CD4-positive, alpha-beta T cell treated with Interleukin-4 for 4 hours (primary cell): ENCODE results near the gene SERPINA7.
"Not testable (repeated sequence)": the region's sequence is repeated elsewhere in the genome, so short reads cannot be mapped to it uniquely, and the experiment has no call there.

Experiments used
- DNase-seq: peaks from one replicate; pipeline ENCODE4 v3.0.0-alpha.2; 2020

The SERPINA7 gene

GRCh38 chrX:106038625-106039024 lies at the start of gene SERPINA7:
SERPINA7 (minus strand) TSS chrX:106038727; CDS start chrX:106037058, 1,669 bp downstream.
- DNase-seq, result no peak

- no peak for DNase-seq
Measured at GRCh38 chrX:106069048-106069447, 30.5 kb upstream of the SERPINA7 start.

- no peak for DNase-seq
Measured at GRCh38 chrX:106050054-106050453, 11.5 kb upstream of the SERPINA7 start.

GRCh38 chrX:106042296-106042695 lies 3.8 kb upstream of the SERPINA7 start:
- DNase-seq, result no peak

GRCh38 chrX:106040861-106041260 lies 2.3 kb upstream of the SERPINA7 start:
- DNase-seq, result no peak

GRCh38 chrX:106039920-106040319 lies 1.4 kb upstream of the SERPINA7 start:
- DNase-seq, result no peak

GRCh38 chrX:106037835-106038473 lies 573 bp downstream of the SERPINA7 start:
- DNase-seq, result no peak

GRCh38 chrX:106036716-106037115 lies 1.8 kb downstream of the SERPINA7 start:
- DNase-seq, result no peak

- no peak for DNase-seq
Measured at GRCh38 chrX:106035064-106035463, 3.5 kb downstream of the SERPINA7 start.

- DNase-seq, result no peak
Measured at GRCh38 chrX:106023947-106024346, 14.6 kb downstream of the SERPINA7 start.

- no peak for DNase-seq
Measured at GRCh38 chrX:106022238-106022637, 16.3 kb downstream of the SERPINA7 start.

- DNase-seq, result no peak
Measured at GRCh38 chrX:106014119-106014775, 24.3 kb downstream of the SERPINA7 start.

- DNase-seq, result no peak
Measured at GRCh38 chrX:106009145-106009544, 29.4 kb downstream of the SERPINA7 start.

- DNase-seq, result no peak
Measured at GRCh38 chrX:106007815-106008214, 30.7 kb downstream of the SERPINA7 start.

- no peak for DNase-seq
Measured at GRCh38 chrX:106005684-106006083, 32.8 kb downstream of the SERPINA7 start.

- DNase-seq, result not testable (repeated sequence)
Measured at GRCh38 chrX:106000609-106001008, 37.9 kb downstream of the SERPINA7 start.

GRCh38 chrX:106000203-106000602 lies 38.3 kb downstream of the SERPINA7 start:
- no peak for DNase-seq

- no peak for DNase-seq
Measured at GRCh38 chrX:105999294-105999693, 39.2 kb downstream of the SERPINA7 start.

GRCh38 chrX:105988487-105988886 lies 50.0 kb downstream of the SERPINA7 start:
- DNase-seq, result not testable (repeated sequence)
